Measurements from ENCODE around the gene HEPN1. TPM values are rescaled to one million over a fixed set of nuclear protein-coding genes. Genes with fewer than 3 reads are reported as not detected.

HEPN1 gene
- polyA plus RNA-seq, 3 donors = 1.3 to 2.2 (median 1.8) TPM

GRCh38 chr11:124897674-124898262 lies 21.3 kb upstream of the HEPN1 start, which contains the start of gene ROBO4:
Gene ROBO4 (minus strand): TSS chr11:124897865. CDS start chr11:124897795, 70 bp downstream.
- no peak for DNase-seq

GRCh38 chr11:124898263-124898680 lies 20.8 kb upstream of the HEPN1 start:
- DNase-seq = no peak

- DNase-seq = no peak
Measured at GRCh38 chr11:124898711-124899110, 20.3 kb upstream of the HEPN1 start.

GRCh38 chr11:124899383-124900145 lies 19.5 kb upstream of the HEPN1 start:
- no peak for DNase-seq

GRCh38 chr11:124900464-124900863 lies 18.6 kb upstream of the HEPN1 start:
- DNase-seq = no peak

GRCh38 chr11:124902616-124903015 lies 16.4 kb upstream of the HEPN1 start:
- no peak for DNase-seq

GRCh38 chr11:124915541-124916369 lies 3.3 kb upstream of the HEPN1 start:
- DNase-seq = no peak

GRCh38 chr11:124916370-124916710 lies 2.7 kb upstream of the HEPN1 start:
- no peak for DNase-seq

GRCh38 chr11:124917115-124917637 lies 1.9 kb upstream of the HEPN1 start:
- DNase-seq = no peak

- DNase-seq = no peak
Measured at GRCh38 chr11:124919898-124920297, 848 bp downstream of the HEPN1 start.

GRCh38 chr11:124920356-124920755 lies 1.3 kb downstream of the HEPN1 start:
- DNase-seq = no peak

GRCh38 chr11:124920870-124921609 lies 2.0 kb downstream of the HEPN1 start:
- DNase-seq = peak; percentile 83

GRCh38 chr11:124922831-124923230 lies 3.8 kb downstream of the HEPN1 start:
- DNase-seq = no peak

GRCh38 chr11:124923296-124923695 lies 4.2 kb downstream of the HEPN1 start:
- no peak for DNase-seq

- DNase-seq = no peak
Measured at GRCh38 chr11:124928942-124929665, 10.1 kb downstream of the HEPN1 start.

- DNase-seq = no peak
Measured at GRCh38 chr11:124930799-124931198, 11.7 kb downstream of the HEPN1 start.

GRCh38 chr11:124934862-124935547 lies 16.0 kb downstream of the HEPN1 start:
- no peak for DNase-seq

GRCh38 chr11:124935548-124936514 lies 16.8 kb downstream of the HEPN1 start, which contains the start of gene HEPACAM:
Gene HEPACAM (minus strand): TSS chr11:124936047. CDS start chr11:124936006, 41 bp downstream.
- no peak for DNase-seq

- DNase-seq = no peak
Measured at GRCh38 chr11:124937336-124937935, 18.4 kb downstream of the HEPN1 start.

All from renal pelvis (tissue), 4 donors.